Measurements from ENCODE around the gene APBA2. TPM values are rescaled to one million over a fixed set of nuclear protein-coding genes. Genes with fewer than 3 reads are reported as not detected.

APBA2 gene
- total and polyA plus RNA-seq, 2 of the 4 experiments (the other 2 are of a cell fraction), result 21.7 to 33.0 TPM

DNA sequence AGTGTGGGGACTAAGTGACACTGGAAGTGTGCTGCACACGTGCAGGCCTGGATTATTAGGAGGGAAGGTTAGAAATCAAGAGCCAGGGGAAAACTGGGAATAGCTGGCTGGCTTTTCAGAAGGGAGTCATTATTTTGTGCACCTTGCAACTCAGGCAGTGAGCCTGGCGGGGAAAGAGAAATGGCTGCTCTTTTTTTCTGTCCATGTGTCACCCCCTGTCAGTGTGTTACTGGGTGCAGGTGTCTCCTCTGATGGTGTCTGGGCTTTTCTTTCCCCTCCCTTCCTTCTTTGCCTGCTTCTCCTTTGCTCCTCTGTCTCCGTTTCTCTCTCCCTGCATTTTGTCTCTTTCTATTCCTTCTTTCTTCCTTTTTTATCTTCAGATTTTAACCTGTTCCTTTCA lies 130.7 kb downstream of the APBA2 start:
- H2AK5ac ChIP-seq (ENCODE audit: low read depth, low read length), result no peak overlapping the region
- H2AFZ ChIP-seq (replicated peaks; ENCODE audit: low read length, poor library complexity), result no peak overlapping the region
- no TSS peak for BruUV-seq (replicated peaks)
- ChIA-PET CTCF (interaction anchor here (0.6 kb wide), 1 partner anchor 9 kb away, joined by 4 read pairs; no protein-coding TSS in a partner anchor), POLR2A (ENCODE audit: unreplicated experiment) (no interaction called here)
- peaks cover 3% of the 10 kb centered on the region; the same call in 1 of the 2 replicates for H3K4me1 ChIP-seq (ENCODE audit: control insufficient read depth, insufficient read depth, low read length)
- H3K14ac ChIP-seq (replicated peaks; ENCODE audit: low read depth, low read length), result no peak overlapping the region
- H3K4me3 ChIP-seq (ENCODE audit: insufficient read depth, low read depth, low read length), result no peak overlapping the region
- intact Hi-C loops (cut with micrococcal nuclease) (loop anchor here (10.0 kb wide), 1 partner anchor 68 kb away; no protein-coding TSS in a partner anchor), dilution Hi-C loops (cut with HindIII; ENCODE audit: low sequenced_read_pairs, unreplicated experiment) (no loop called here), in situ Hi-C loops (cut with MboI; ENCODE audit: low sequenced_read_pairs) (no loop called here)
- H3K79me1 ChIP-seq (ENCODE audit: low read depth in 1 of 2, low read length in 2 of 2), result peaks cover 4 to 18% of the 10 kb centered on the region in 2 experiments; a peak in 3 of 4 replicates
- no peaks in the 10 kb centered on the region for H3K36me3 ChIP-seq (ENCODE audit: control insufficient read depth, insufficient read depth, low read length)
- H2BK5ac ChIP-seq (ENCODE audit: low read depth, low read length, poor library complexity, severe bottlenecking), result no peak overlapping the region
- no peak overlapping the region for H3K56ac ChIP-seq (ENCODE audit: extremely low read depth, insufficient read depth, low read length)
- H2BK15ac ChIP-seq (ENCODE audit: low read depth, low read length), result no peak overlapping the region
- H3K9me3 ChIP-seq (ENCODE audit: control insufficient read depth, insufficient read depth, low read length), result no peaks in the 10 kb centered on the region
- DNase-seq (no peak), ATAC-seq (ENCODE audit: low read depth) (no peak)
- TF ChIP-seq, protein P1, sequence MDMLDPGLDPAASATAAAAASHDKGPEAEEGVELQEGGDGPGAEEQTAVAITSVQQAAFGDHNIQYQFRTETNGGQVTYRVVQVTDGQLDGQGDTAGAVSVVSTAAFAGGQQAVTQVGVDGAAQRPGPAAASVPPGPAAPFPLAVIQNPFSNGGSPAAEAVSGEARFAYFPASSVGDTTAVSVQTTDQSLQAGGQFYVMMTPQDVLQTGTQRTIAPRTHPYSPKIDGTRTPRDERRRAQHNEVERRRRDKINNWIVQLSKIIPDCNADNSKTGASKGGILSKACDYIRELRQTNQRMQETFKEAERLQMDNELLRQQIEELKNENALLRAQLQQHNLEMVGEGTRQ (IDR thresholded peaks at IDR 0.05; ENCODE audit: low read depth, low read length), result no peak
- no peak for TF ChIP-seq CEBPB (IDR thresholded peaks at IDR 0.05; ENCODE audit: low read depth, low read length)
- TF ChIP-seq FOS (IDR thresholded peaks at IDR 0.05; ENCODE audit: low read depth, low read length), result no peak
- no peak for TF ChIP-seq NFE2L2 (IDR thresholded peaks at IDR 0.05; ENCODE audit: low read depth, low read length)
- TF ChIP-seq BHLHE40 (IDR thresholded peaks at IDR 0.05; ENCODE audit: low read depth, low read length), result no peak
- TF ChIP-seq RCOR1 (IDR thresholded peaks at IDR 0.05; ENCODE audit: insufficient replicate concordance, low read length), result no peak
- no peak for TF ChIP-seq RAD21 (IDR thresholded peaks at IDR 0.05; ENCODE audit: low read length)
- no peak for TF ChIP-seq MAZ (IDR thresholded peaks at IDR 0.05; ENCODE audit: borderline replicate concordance, low read depth, low read length)
- TF ChIP-seq, protein P2, sequence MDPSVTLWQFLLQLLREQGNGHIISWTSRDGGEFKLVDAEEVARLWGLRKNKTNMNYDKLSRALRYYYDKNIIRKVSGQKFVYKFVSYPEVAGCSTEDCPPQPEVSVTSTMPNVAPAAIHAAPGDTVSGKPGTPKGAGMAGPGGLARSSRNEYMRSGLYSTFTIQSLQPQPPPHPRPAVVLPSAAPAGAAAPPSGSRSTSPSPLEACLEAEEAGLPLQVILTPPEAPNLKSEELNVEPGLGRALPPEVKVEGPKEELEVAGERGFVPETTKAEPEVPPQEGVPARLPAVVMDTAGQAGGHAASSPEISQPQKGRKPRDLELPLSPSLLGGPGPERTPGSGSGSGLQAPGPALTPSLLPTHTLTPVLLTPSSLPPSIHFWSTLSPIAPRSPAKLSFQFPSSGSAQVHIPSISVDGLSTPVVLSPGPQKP (IDR thresholded peaks at IDR 0.05; ENCODE audit: borderline replicate concordance, low read depth, low read length), result no peak
- no peak for TF ChIP-seq POLR2A (IDR thresholded peaks at IDR 0.05; ENCODE audit: low read depth, low read length)
- H2AK9ac ChIP-seq (replicated peaks; ENCODE audit: low read depth, low read length, poor library complexity), result no peak overlapping the region
- H3K23ac ChIP-seq (ENCODE audit: low read depth, low read length), result no peak overlapping the region
- no peak overlapping the region for H3K4me2 ChIP-seq (ENCODE audit: low read depth, low read length)
- no peaks in the 10 kb centered on the region for H3K9me1 ChIP-seq (ENCODE audit: insufficient read depth, low read length)
- H3K4ac ChIP-seq (ENCODE audit: low read depth, low read length), result no peak overlapping the region
- no peaks in the 10 kb centered on the region for H4K20me1 ChIP-seq (ENCODE audit: insufficient read depth, low read length)
- H2BK120ac ChIP-seq (ENCODE audit: low read depth, low read length), result no peak overlapping the region
- no peak overlapping the region for H4K91ac ChIP-seq (ENCODE audit: insufficient read depth, low read depth, low read length)
- no peak overlapping the region for H2BK20ac ChIP-seq (ENCODE audit: low read depth, low read length)
- no peaks in the 10 kb centered on the region for H3K27me3 ChIP-seq (ENCODE audit: control insufficient read depth, insufficient read depth, low read length)
- no peak overlapping the region for H3K27ac ChIP-seq (ENCODE audit: insufficient read depth, low read length)
- no peak overlapping the region for H3K9ac ChIP-seq (ENCODE audit: low read depth, low read length)
- H4K8ac ChIP-seq (ENCODE audit: low read depth in 2 of 2, low read length in 2 of 2), result no peak overlapping the region
- WGBS, 2 experiments (ENCODE audit: extremely low coverage in 2 of 2, insufficient read length in 1 of 2), result no CpG with 5 or more reads among the region's 3 CpGs
- H3K18ac ChIP-seq (ENCODE audit: low read depth, low read length), result no peak overlapping the region
- H4K5ac ChIP-seq (ENCODE audit: low read depth, low read length), result no peak overlapping the region
